Transverse colon (tissue), 4 donors: ENCODE data around the gene SEBOX. TPM values are rescaled to one million over a fixed set of nuclear protein-coding genes. Genes with fewer than 3 reads are reported as not detected.

Experiments used
- DNase-seq: peaks from one replicate; pipeline ENCODE4 v3.0.0-alpha.2; 2019
- H3K27ac ChIP-seq, 4 donors: fragments of 200-600 bp; sonication (generic); 2 replicates each; pipeline ENCODE4 v1.5.1; 2016 to 2018; ENCODE audit warnings: inconsistent platforms in 4 of 4
- H3K27me3 ChIP-seq: fragments of 200-600 bp; sonication (generic); 2 replicates; pipeline ENCODE4 v1.5.1; 2017; ENCODE audit warnings: inconsistent platforms
- H3K36me3 ChIP-seq, 4 donors: fragments of 200-600 bp; sonication (generic); 2 replicates each; pipeline ENCODE4 v1.5.1; 2017 to 2019; ENCODE audit warnings: inconsistent platforms in 4 of 4
- H3K4me1 ChIP-seq, 4 donors: fragments of 200-600 bp; sonication (generic); 2 replicates each; pipeline ENCODE4 v1.5.1; 2017 to 2020; ENCODE audit warnings: inconsistent platforms in 4 of 4
- H3K4me3 ChIP-seq, 4 donors: fragments of 200-600 bp; sonication (generic); 1 replicate in 1 of 4; 2 replicates in 3 of 4; pipeline versions ENCODE4 v1.5.1 to v1.6.1; 2017 to 2019; ENCODE audit warnings: inconsistent platforms in 4 of 4
- H3K9me3 ChIP-seq, 2 donors: fragments of 200-600 bp; sonication (generic); 2 replicates each; pipeline ENCODE4 v1.5.1; 2017 to 2019; ENCODE audit warnings: inconsistent platforms in 2 of 2
- CTCF ChIP-seq, 5 experiments: fragments of 200-600 bp in 3 of 5; fragments of 450-650 bp in 2 of 5; sonication (generic) in 3 of 5; IDR thresholded peaks; 1 replicate in 2 of 5; 2 replicates in 3 of 5; pipeline ENCODE4 v1.5.1; 2016 to 2017; ENCODE audit warnings: antibody characterized with exemption in 5 of 5, inconsistent platforms in 3 of 5, mild to moderate bottlenecking in 2 of 5, moderate library complexity in 1 of 5
- EP300 ChIP-seq: sonication (generic); formaldehyde crosslinking; IDR thresholded peaks from one replicate; pipeline ENCODE4 v1.6.1; 2017; ENCODE audit warnings: antibody characterized with exemption, low read depth
- POLR2A ChIP-seq: fragments of 450-650 bp; IDR thresholded peaks from one replicate; pipeline ENCODE4 v1.6.1; 2016; ENCODE audit warnings: antibody characterized with exemption, mild to moderate bottlenecking, moderate library complexity
- POLR2AphosphoS5 ChIP-seq, 3 donors: sonication (generic); formaldehyde crosslinking; IDR thresholded peaks; one replicate each; pipeline ENCODE4 v1.6.1; 2016; ENCODE audit warnings: antibody characterized with exemption in 3 of 3
- WGBS, 2 donors: methylation state at CpG; one replicate each; pipeline ENCODE4 v1.1.5; 2018; ENCODE audit warnings: low coverage in 1 of 2; 5-methylcytosine and 5-hydroxymethylcytosine counted together
- in situ Hi-C, 4 donors: fragments of 200-750 bp; cut with MboI; loops; one replicate each; pipeline versions ENCODE4 v1.15.0 to v1.15.1; 2017; ENCODE audit warnings: low sequenced_read_pairs in 3 of 4, low pct_ligation_motif_present in 1 of 4, low pct_unique_long_range_greater_than_20kb in 1 of 4
- intact Hi-C: fragments of 100-400 bp; cut with DNase I; formaldehyde crosslinking; loops from one replicate; pipeline ENCODE4 v1.15.1; 2023; ENCODE audit warnings: low total_unique reads
- total RNA-seq, 4 donors: library from RNA; depleted of rRNA; stranded (reverse); fragments of >200 nt; gene quantifications; one replicate each; pipeline ENCODE4 v1.1.0, GENCODE V29; 2016

Gene SEBOX
- total RNA-seq, 4 donors from 2014 or later, result not detected

- H3K4me1 ChIP-seq, result peaks cover 3 to 24% (median 17%) of the 10 kb centered on the region in 4 donors
- no peaks in the 10 kb centered on the region for H3K36me3 ChIP-seq
Observed at GRCh38 chr17:28402224-28402630, 37.2 kb upstream of the SEBOX start.

GRCh38 chr17:28399808-28400207, 34.8 kb upstream of the SEBOX start:
- no peaks in the 10 kb centered on the region for H3K36me3 ChIP-seq

More at GRCh38 chr17:28402224-28402630, 37.2 kb upstream of the SEBOX start:
- H3K9me3 ChIP-seq, result no peaks in the 10 kb centered on the region
- in situ Hi-C loops, result no loop called here
- no peak overlapping the region for H3K27ac ChIP-seq
- DNase-seq, result no peak
- TF ChIP-seq POLR2AphosphoS5 (IDR thresholded peaks at IDR 0.05) (no peak), CTCF (IDR thresholded peaks at IDR 0.05) (no peak), POLR2A (no peak), EP300 (no peak)
- intact Hi-C loops, result no loop called here
- no peaks in the 10 kb centered on the region for H3K27me3 ChIP-seq
- H3K4me3 ChIP-seq, result no peak overlapping the region
- WGBS, 2 donors, result 48 to 80% methylated on average over 1 to 3 of the region's 3 CpGs

GRCh38 chr17:28398280-28398981, 33.4 kb upstream of the SEBOX start:
- Histone ChIP-seq H3K27me3 (no peaks in the 10 kb centered on the region), H3K9me3 (no peaks in the 10 kb centered on the region), H3K4me3 (no peak overlapping the region), H3K27ac (no peak overlapping the region), H3K36me3 (no peaks in the 10 kb centered on the region), H3K4me1 (no peaks in the 10 kb centered on the region)
- TF ChIP-seq POLR2A (no peak), CTCF (IDR thresholded peaks at IDR 0.05) (no peak), POLR2AphosphoS5 (IDR thresholded peaks at IDR 0.05) (no peak), EP300 (no peak)
- 66% methylated on average over 6 of the region's 6 CpGs; no CpG with 5 or more reads in 1 of the 2 donors for WGBS, 2 donors
- intact Hi-C loops, result no loop called here
- DNase-seq, result no peak
- in situ Hi-C loops, result no loop called here

More at GRCh38 chr17:28399808-28400207, 34.8 kb upstream of the SEBOX start:
- WGBS, 2 donors, result 96% methylated on average over 4 of the region's 4 CpGs; no CpG with 5 or more reads in 1 of the 2 donors
- DNase-seq, result no peak
- TF ChIP-seq POLR2A (no peak), POLR2AphosphoS5 (IDR thresholded peaks at IDR 0.05) (no peak), EP300 (no peak), CTCF (IDR thresholded peaks at IDR 0.05) (no peak)
- Histone ChIP-seq H3K4me1 (peaks cover 0 to 5% (median 3%) of the 10 kb centered on the region in 4 donors), H3K9me3 (no peaks in the 10 kb centered on the region), H3K27me3 (no peaks in the 10 kb centered on the region), H3K27ac (no peak overlapping the region), H3K4me3 (no peak overlapping the region)
- in situ Hi-C loops (no loop called here), intact Hi-C loops (no loop called here)

GRCh38 chr17:28397687-28398279, 32.8 kb upstream of the SEBOX start:
- no peaks in the 10 kb centered on the region for H3K36me3 ChIP-seq
- H3K27me3 ChIP-seq, result no peaks in the 10 kb centered on the region
- TF ChIP-seq POLR2AphosphoS5 (IDR thresholded peaks at IDR 0.05), result no peak
- TF ChIP-seq CTCF (IDR thresholded peaks at IDR 0.05), result no peak
- no peak for TF ChIP-seq EP300
- no peak for TF ChIP-seq POLR2A
- no peak for DNase-seq
- H3K9me3 ChIP-seq, result no peaks in the 10 kb centered on the region
- no peak overlapping the region for H3K27ac ChIP-seq
- in situ Hi-C loops (no loop called here), intact Hi-C loops (no loop called here)
- no peaks in the 10 kb centered on the region for H3K4me1 ChIP-seq
- no peak overlapping the region for H3K4me3 ChIP-seq
- WGBS, 2 donors, result 76 to 79% methylated on average over 3 to 7 of the region's 7 CpGs
